Measurements from ENCODE around the gene PRDM5.

GRCh38 chr4:120902925-120903324, 19.6 kb downstream of the PRDM5 start:
- TF ChIP-seq CTCF (IDR thresholded peaks at IDR 0.05) (no peak), POLR2A (IDR thresholded peaks at IDR 0.05) (no peak), EP300 (IDR thresholded peaks at IDR 0.05) (no peak)
